ENCODE measurements around the gene NPL. TPM values are rescaled to one million over a fixed set of nuclear protein-coding genes. Genes with fewer than 3 reads are reported as not detected.

The NPL gene
- total RNA-seq, 3 donors from 2014 or later (not counting 1 experiment from before 2014, with no cell fraction given) = 5.2 to 10.6 (median 6.8) TPM

GRCh38 chr1:182794676-182795201, 5.2 kb downstream of the NPL start:
- no peak overlapping the region for H3K4me3 Mint-ChIP-seq
- H3K27ac Mint-ChIP-seq = no peak overlapping the region
- no peaks in the 10 kb centered on the region for H3K9me3 ChIP-seq (ENCODE audit: control insufficient read depth, insufficient read depth, low read length)
- TF ChIP-seq CTCF (IDR thresholded peaks at IDR 0.05) = no peak
- peaks cover 0 to 3% of the 10 kb centered on the region in 2 donors for H3K27me3 Mint-ChIP-seq (ENCODE audit: low read depth in 2 of 2)
- no peaks in the 10 kb centered on the region for H3K36me3 Mint-ChIP-seq
- ATAC-seq = no peak
- H3K4me1 ChIP-seq (ENCODE audit: control insufficient read depth, insufficient read depth, low read length) = peaks cover 3% of the 10 kb centered on the region
- H3K4me3 ChIP-seq (ENCODE audit: low read length) = no peak overlapping the region
- H3K36me3 ChIP-seq (ENCODE audit: control insufficient read depth, insufficient read depth, low read length) = no peaks in the 10 kb centered on the region
- intact Hi-C loops (cut with micrococcal nuclease) = no loop called here
- no peak for DNase-seq
- H3K4me1 Mint-ChIP-seq = peaks cover 5% of the 10 kb centered on the region in 2 donors
- WGBS (ENCODE audit: insufficient coverage) = 96% methylated on average over 3 of the region's 3 CpGs
- peaks cover 5% of the 10 kb centered on the region for H3K27me3 ChIP-seq (ENCODE audit: control insufficient read depth, insufficient read depth, low read length)
- no peaks in the 10 kb centered on the region for H3K9me3 Mint-ChIP-seq
- no peak overlapping the region for H3K27ac ChIP-seq (ENCODE audit: low read length)

- H3K4me3 Mint-ChIP-seq = no peak overlapping the region
- Histone ChIP-seq H3K9me3 (ENCODE audit: control insufficient read depth, insufficient read depth, low read length) (no peaks in the 10 kb centered on the region), H3K4me3 (ENCODE audit: low read length) (no peak overlapping the region), H3K36me3 (ENCODE audit: control insufficient read depth, insufficient read depth, low read length) (no peaks in the 10 kb centered on the region), H3K4me1 (ENCODE audit: control insufficient read depth, insufficient read depth, low read length) (no peaks in the 10 kb centered on the region), H3K27me3 (ENCODE audit: control insufficient read depth, insufficient read depth, low read length) (peaks cover 5% of the 10 kb centered on the region), H3K27ac (ENCODE audit: low read length) (no peak overlapping the region)
- intact Hi-C loops (cut with micrococcal nuclease) = no loop called here
- no peak overlapping the region for H3K27ac Mint-ChIP-seq
- H3K27me3 Mint-ChIP-seq (ENCODE audit: low read depth in 2 of 2) = peaks cover 0 to 3% of the 10 kb centered on the region in 2 donors
- ATAC-seq (peak in 1 of 3 donors; percentile 68), DNase-seq (no peak)
- H3K9me3 Mint-ChIP-seq = no peaks in the 10 kb centered on the region
- no peaks in the 10 kb centered on the region for H3K36me3 Mint-ChIP-seq
- no peak for TF ChIP-seq CTCF (IDR thresholded peaks at IDR 0.05)
- 27% methylated on average over 6 of the region's 8 CpGs for WGBS (ENCODE audit: insufficient coverage)
- H3K4me1 Mint-ChIP-seq = no peaks in the 10 kb centered on the region
These were observed 6.1 kb downstream of the NPL start for GRCh38 chr1:182795563-182796228.

GRCh38 chr1:182802006-182802803, 12.6 kb downstream of the NPL start:
- ATAC-seq (no peak), DNase-seq (no peak)
- no peak overlapping the region for H3K27ac ChIP-seq (ENCODE audit: low read length)
- Mint-ChIP-seq H3K27me3 (ENCODE audit: low read depth in 2 of 2) (no peaks in the 10 kb centered on the region), H3K4me1 (no peaks in the 10 kb centered on the region), H3K36me3 (no peaks in the 10 kb centered on the region), H3K9me3 (no peaks in the 10 kb centered on the region), H3K4me3 (no peak overlapping the region), H3K27ac (no peak overlapping the region)
- intact Hi-C loops (cut with micrococcal nuclease) = no loop called here
- no peaks in the 10 kb centered on the region for H3K4me1 ChIP-seq (ENCODE audit: control insufficient read depth, insufficient read depth, low read length)
- WGBS (ENCODE audit: insufficient coverage) = 95% methylated on average over 1 of the region's 4 CpGs
- H3K4me3 ChIP-seq (ENCODE audit: low read length) = no peak overlapping the region
- H3K36me3 ChIP-seq (ENCODE audit: control insufficient read depth, insufficient read depth, low read length) = no peaks in the 10 kb centered on the region
- no peaks in the 10 kb centered on the region for H3K9me3 ChIP-seq (ENCODE audit: control insufficient read depth, insufficient read depth, low read length)
- no peaks in the 10 kb centered on the region for H3K27me3 ChIP-seq (ENCODE audit: control insufficient read depth, insufficient read depth, low read length)
- no peak for TF ChIP-seq CTCF (IDR thresholded peaks at IDR 0.05)

Data from natural killer cell (primary cell).